Measurements from ENCODE around the gene FNBP1. TPM values are rescaled to one million over a fixed set of nuclear protein-coding genes. Genes with fewer than 3 reads are reported as not detected.

Gene FNBP1
- 10 to 100 TPM; 42.1 to 53.5 (median 49.1) TPM for polyA plus RNA-seq (ENCODE audit: insufficient read length in 4 of 4)

DNA sequence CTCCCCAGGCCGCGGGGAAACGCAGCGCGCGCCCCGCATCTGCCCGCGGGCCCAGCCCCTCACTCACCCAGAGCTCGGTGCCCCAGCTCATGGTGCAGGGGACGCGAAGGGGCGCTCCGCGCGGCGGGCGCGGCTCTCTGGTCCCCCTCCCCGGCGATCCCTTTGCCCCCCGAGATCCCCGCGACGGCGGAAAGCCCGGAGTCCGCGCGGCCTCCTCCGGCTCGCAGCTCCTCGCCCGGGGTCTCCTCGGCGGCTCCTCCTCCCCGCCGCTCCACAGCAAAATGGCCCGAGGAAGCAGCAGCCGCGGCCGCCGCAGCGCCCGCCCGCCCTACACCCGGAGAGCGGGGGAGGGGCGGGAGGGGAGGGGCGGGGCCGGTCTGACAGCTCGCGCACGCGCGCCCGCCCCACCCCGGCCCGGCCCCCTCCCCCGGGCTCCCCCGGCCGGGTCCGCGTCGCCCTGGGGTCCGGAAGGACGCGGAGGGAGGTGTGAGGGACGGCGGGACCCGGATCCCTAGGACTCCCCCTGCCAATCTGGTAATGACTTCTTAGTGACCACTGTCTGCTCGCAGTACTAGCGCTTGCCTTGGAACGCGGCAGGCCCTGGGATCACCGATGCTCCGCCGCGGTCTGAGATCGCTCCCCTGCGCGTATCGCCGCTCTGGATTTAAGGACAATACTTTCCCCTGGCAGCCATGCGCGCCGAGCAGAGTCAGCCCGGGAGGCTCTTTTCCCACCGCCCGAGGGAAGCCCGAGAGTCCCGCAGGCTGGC is at the start of gene FNBP1:
Gene FNBP1, minus strand, starts transcription at position 305 of the 769 bp plus-strand sequence. Its CDS starts 214 bp downstream, at position 91.
- DNase-seq (ENCODE audit: low read depth in 4 of 4, low spot score in 3 of 4): peak in 3 of 4 donors; percentile 66 to 74 (median 69)

DNA sequence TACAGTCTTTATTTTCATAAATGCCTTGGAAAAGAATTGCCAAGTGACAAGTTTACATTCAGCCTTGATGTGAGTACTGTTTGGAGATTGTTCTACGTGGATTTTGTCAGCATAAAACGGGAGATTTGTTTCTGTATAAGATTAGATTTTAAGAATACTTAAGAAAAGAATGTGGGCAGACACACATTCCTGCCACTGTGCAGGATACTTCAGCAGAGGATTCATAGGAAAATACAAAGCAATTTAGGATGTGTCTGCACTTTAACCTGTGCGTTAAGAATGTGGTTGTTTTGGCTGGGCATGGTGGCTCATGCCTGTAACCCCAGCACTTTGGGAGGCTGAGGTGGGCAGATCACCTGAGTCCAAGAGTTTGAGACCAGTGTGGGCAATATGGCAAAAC is 47.9 kb upstream of the FNBP1 start:
- no peak for DNase-seq (ENCODE audit: low read depth in 4 of 4, low spot score in 3 of 4)

DNA sequence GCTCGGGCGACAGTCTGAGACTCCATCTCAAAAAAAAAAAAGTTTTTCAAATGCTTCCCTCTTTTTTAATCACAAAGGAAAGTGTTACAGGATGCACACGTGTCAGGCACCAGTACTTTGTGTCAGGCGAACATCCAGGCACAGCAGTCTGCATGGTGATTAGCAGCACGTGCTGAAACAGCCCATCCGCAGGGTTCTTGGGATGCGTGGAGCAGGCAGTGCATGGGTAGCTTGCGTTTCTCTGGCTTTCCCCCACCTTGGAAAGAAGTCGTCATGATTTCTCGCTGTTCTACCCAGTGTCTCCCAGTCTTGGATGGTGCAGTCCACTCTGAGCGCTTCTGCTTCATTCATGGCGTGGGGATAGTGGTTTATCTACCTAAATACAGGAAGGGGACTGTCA is 46.2 kb upstream of the FNBP1 start:
- no peak for DNase-seq (ENCODE audit: low read depth in 4 of 4, low spot score in 3 of 4)

GRCh38 chr9:130088051-130088450 is 45.1 kb upstream of the FNBP1 start:
- DNase-seq (ENCODE audit: low read depth in 4 of 4, low spot score in 3 of 4): no peak

DNA sequence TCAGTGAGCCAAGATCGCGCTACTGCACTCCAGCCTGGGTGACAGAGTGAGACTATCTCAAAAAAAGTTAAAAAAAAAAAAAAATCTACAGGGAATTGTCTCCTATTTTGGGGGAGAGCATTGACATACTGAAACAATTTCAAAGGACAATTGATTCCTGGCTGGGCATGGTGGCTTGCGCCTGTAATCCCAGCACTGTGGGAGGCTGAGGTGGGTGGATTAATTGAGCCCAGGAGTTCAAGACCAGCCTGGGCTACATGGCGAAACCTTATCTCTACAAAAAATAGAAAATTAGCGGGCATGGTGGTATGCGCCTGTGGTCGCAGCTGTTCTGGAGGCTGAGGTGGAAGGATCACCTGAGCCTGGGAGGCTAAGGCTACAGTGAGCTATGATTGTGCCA is 41.3 kb upstream of the FNBP1 start:
- no peak for DNase-seq (ENCODE audit: low read depth in 4 of 4, low spot score in 3 of 4)

- DNase-seq (ENCODE audit: low read depth in 4 of 4, low spot score in 3 of 4): no peak
Observed at GRCh38 chr9:130078547-130078946, 35.6 kb upstream of the FNBP1 start.

- peak in 1 of 4 donors; percentile 24 for DNase-seq (ENCODE audit: low read depth in 4 of 4, low spot score in 3 of 4)
Observed at GRCh38 chr9:130073373-130073772, 30.4 kb upstream of the FNBP1 start.

GRCh38 chr9:130072515-130073235 is 29.7 kb upstream of the FNBP1 start:
- DNase-seq (ENCODE audit: low read depth in 4 of 4, low spot score in 3 of 4): no peak

DNA sequence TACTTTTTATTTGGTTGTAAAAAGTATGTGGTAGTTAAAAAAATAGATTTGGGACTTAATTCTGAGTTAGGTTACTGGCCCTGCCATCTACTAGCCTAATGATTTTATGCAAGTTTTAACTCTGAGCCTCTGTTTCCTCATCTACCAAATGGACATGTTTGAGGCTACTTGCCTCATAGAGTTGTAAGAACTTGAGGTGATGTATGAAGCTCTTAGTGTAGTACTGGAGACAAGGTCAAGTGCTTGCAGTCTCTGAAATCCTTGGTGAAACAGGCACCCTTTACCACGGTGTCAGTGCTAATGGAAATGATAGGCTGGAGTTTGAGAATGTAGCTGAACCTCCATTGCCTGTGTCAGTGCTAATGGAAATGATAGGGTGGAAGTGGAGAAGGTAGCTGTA is 26.1 kb upstream of the FNBP1 start:
- DNase-seq (ENCODE audit: low read depth in 4 of 4, low spot score in 3 of 4): no peak

- no peak for DNase-seq (ENCODE audit: low read depth in 4 of 4, low spot score in 3 of 4)
Observed at GRCh38 chr9:130064621-130065020, 21.6 kb upstream of the FNBP1 start.

- no peak for DNase-seq (ENCODE audit: low read depth in 4 of 4, low spot score in 3 of 4)
Observed at GRCh38 chr9:130062750-130063149, 19.8 kb upstream of the FNBP1 start.

- DNase-seq (ENCODE audit: low read depth in 4 of 4, low spot score in 3 of 4): no peak
Observed at GRCh38 chr9:130060296-130060695, 17.3 kb upstream of the FNBP1 start.

DNA sequence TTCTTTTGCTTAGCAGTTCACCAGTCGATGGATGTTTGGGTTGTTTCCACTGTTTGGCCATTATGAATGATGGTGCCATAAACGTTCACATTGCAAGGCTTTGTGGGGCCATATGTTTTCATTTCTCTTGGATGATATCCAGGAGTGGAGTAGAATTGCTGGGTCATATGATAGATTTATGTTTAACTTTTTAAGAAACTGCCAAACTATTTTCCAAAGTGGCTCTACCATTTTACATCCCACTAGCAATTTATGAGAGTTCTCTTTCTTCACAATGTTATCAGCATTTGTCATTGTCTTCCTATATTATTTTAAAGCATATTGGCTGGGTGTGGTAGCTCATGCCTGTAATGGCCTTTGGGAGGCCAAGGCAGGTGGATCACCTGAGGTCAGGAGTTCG is 15.9 kb upstream of the FNBP1 start:
- no peak for DNase-seq (ENCODE audit: low read depth in 4 of 4, low spot score in 3 of 4)

DNA sequence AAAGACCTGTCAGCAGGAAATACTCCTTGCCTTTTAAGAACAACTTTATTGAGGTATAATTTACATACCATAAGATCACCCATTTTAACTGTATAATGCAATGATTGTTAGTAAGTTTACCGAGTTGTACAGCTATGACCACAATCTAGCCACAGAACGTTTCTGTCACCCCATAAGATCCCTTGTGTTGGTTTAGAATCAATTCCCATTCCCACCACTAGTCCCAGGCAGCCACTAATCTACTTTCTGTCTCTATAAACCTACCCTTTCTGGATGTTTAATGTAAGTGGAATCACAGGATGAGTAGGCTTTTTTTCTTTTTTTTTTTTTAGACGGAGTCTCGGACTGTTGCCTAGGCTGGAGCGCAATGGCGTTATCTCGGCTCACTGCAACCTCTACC is 15.2 kb upstream of the FNBP1 start:
- no peak for DNase-seq (ENCODE audit: low read depth in 4 of 4, low spot score in 3 of 4)

DNA sequence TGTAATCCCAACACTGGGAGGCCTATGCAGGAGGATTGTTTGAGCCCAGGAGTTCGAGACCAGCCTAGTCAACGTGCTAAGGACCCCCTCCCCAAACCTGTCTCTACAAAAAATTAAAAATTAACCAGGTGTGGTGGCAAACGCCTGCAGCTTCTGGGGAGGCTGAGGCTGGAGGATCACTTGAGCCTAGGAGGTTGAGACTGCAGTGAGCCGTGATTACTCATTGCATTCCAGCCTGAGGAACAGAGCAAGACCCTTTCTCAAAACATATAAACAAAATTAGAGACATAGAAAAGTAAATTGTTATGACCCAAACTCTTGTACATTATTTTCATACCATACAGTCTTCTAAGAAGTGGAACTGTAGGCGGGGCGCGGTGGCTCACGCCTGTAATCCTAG is 11.8 kb upstream of the FNBP1 start:
- no peak for DNase-seq (ENCODE audit: low read depth in 4 of 4, low spot score in 3 of 4)

GRCh38 chr9:130054325-130054786 is 11.4 kb upstream of the FNBP1 start:
- no peak for DNase-seq (ENCODE audit: low read depth in 4 of 4, low spot score in 3 of 4)

GRCh38 chr9:130053504-130054324 is 10.7 kb upstream of the FNBP1 start, which contains the start of gene GPR107:
Gene GPR107, plus strand, starts transcription at chr9:130053906. Its CDS starts 27 bp downstream, at chr9:130053933.
- DNase-seq (ENCODE audit: low read depth in 4 of 4, low spot score in 3 of 4): peak in 2 of 4 donors; percentile 70 to 72

- no peak for DNase-seq (ENCODE audit: low read depth in 4 of 4, low spot score in 3 of 4)
Observed at GRCh38 chr9:130053109-130053503, 10.1 kb upstream of the FNBP1 start.

DNA sequence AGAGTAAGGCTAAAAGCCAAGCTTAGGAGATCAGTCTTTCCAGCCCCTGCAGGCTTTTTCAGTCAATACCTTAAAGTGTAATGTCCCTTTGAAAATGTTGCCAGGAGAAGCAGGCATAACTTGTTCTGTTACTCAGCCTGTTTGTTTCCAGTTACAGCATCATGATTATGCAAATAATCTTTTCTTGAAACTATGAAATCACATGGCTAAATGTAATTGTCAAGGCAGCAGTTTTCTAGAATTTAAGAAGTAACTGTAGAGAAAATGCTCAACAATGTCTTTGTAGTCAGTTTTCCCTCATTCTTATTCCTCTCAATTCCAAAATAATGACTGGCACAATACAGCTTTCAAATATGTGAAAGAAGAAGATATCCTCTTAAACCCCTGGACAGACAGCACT is 8.9 kb upstream of the FNBP1 start:
- no peak for DNase-seq (ENCODE audit: low read depth in 4 of 4, low spot score in 3 of 4)

DNA sequence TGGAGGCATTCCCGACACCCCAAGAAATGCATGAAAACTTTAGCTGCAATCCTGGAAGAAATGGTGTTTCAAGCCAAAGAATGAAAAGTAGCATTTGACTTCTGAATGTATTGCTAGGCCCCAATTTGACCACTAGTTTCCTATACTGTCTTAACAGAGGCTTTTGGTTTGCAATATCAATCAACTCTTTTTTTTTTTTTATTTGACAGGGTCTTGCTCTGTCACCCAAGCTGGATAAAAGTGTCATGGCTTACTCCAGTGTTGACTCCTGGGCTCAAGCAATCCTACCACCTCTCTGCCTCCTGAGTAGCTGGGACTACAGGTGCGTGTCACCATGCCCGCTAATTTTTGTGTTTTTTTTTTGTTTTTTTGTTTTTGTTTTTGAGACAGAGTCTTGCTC is 7.5 kb upstream of the FNBP1 start:
- DNase-seq (ENCODE audit: low read depth in 4 of 4, low spot score in 3 of 4): no peak
